Measurements from ENCODE around the gene HPS1. TPM values are rescaled to one million over a fixed set of nuclear protein-coding genes. Genes with fewer than 3 reads are reported as not detected.

The HPS1 gene
- total and polyA plus RNA-seq, 2 experiments from 2014 or later, result 41.2 to 104 TPM

GRCh38 chr10:98417481-98417959 lies 29.2 kb downstream of the HPS1 start:
- H3K9me2 ChIP-seq (replicated peaks; ENCODE audit: insufficient read depth), result no peaks in the 10 kb centered on the region
- no peak overlapping the region for H3K4me2 ChIP-seq
- no peak overlapping the region for H2AFZ ChIP-seq
- no peaks in the 10 kb centered on the region for H3K36me3 ChIP-seq (replicated peaks; ENCODE audit: insufficient read depth, low read depth)
- no peaks in the 10 kb centered on the region for H3K9me3 ChIP-seq (ENCODE audit: low read depth)
- 96% methylated on average over 19 of the region's 19 CpGs for WGBS (ENCODE audit: low lambda C conversion rate, missing lambda C conversion rate)
- DNase-seq (ENCODE audit: low spot score), result no peak
- peaks cover 5% of the 10 kb centered on the region for H3K79me2 ChIP-seq
- no peaks in the 10 kb centered on the region for H4K20me1 ChIP-seq (ENCODE audit: insufficient read depth, poor library complexity, severe bottlenecking)
- no peaks in the 10 kb centered on the region for H3K27me3 ChIP-seq
- peaks cover 17% of the 10 kb centered on the region for H3K4me1 ChIP-seq (ENCODE audit: insufficient read depth)
- no peak overlapping the region for H3K27ac ChIP-seq
- TF ChIP-seq EZH2phosphoT487 (IDR thresholded peaks at IDR 0.05; ENCODE audit: low read depth, severe bottlenecking, unreplicated experiment) (no peak), CTCF (IDR thresholded peaks at IDR 0.05; ENCODE audit: poor library complexity) (no peak), EZH2 (IDR thresholded peaks at IDR 0.05; ENCODE audit: borderline replicate concordance) (no peak)
- no peak overlapping the region for H3K4me3 ChIP-seq

DNA sequence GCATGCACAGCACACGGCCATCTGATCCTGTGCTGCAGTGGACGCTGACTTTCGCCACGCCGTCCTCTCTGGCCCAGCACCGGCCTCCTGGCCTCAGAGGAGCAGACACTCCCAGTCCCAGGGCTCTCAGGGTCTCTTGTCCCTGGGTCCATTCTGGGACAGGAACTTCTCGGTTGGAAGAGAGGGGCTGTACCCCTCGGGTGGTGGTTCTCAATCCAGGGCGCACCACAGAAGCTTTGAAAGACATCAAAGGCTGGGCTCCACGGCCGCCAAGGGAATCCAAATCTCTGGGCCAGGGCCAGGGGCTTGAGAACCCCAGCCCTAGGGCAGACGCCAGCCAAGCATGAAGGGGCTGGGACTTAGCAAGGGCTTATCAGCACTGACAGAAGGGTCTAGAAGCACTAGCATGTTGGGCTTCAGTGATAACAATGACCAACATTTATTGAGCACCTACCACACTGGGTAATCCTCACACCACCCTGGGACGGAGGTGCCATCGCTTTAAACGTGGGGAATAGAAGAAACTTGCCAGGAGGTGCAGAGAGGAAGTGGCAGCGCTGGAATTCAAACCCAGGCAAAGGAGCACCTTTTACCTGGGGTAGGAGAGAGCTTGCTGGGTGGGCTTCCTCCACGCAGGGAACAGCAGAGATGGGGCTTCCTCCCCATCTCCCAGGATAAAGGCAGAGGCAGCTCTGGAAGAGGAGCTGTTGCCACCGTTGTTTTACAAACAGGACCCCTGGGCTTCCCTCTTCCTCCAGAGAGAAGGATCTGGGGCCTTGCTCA lies 29.9 kb downstream of the HPS1 start:
- Histone ChIP-seq H3K9me2 (replicated peaks; ENCODE audit: insufficient read depth) (no peaks in the 10 kb centered on the region), H3K79me2 (peaks cover 5% of the 10 kb centered on the region), H4K20me1 (ENCODE audit: insufficient read depth, poor library complexity, severe bottlenecking) (no peaks in the 10 kb centered on the region), H3K9me3 (ENCODE audit: low read depth) (no peaks in the 10 kb centered on the region), H3K36me3 (replicated peaks; ENCODE audit: insufficient read depth, low read depth) (no peaks in the 10 kb centered on the region), H2AFZ (no peak overlapping the region), H3K4me3 (no peak overlapping the region), H3K27ac (no peak overlapping the region), H3K4me2 (no peak overlapping the region), H3K4me1 (ENCODE audit: insufficient read depth) (peaks cover 17% of the 10 kb centered on the region), H3K27me3 (no peaks in the 10 kb centered on the region)
- 90% methylated on average over 18 of the region's 18 CpGs for WGBS (ENCODE audit: low lambda C conversion rate, missing lambda C conversion rate)
- TF ChIP-seq EZH2 (IDR thresholded peaks at IDR 0.05; ENCODE audit: borderline replicate concordance), result no peak
- no peak for TF ChIP-seq EZH2phosphoT487 (IDR thresholded peaks at IDR 0.05; ENCODE audit: low read depth, severe bottlenecking, unreplicated experiment)
- no peak for TF ChIP-seq CTCF (IDR thresholded peaks at IDR 0.05; ENCODE audit: poor library complexity)
- DNase-seq (ENCODE audit: low spot score), result no peak

DNA sequence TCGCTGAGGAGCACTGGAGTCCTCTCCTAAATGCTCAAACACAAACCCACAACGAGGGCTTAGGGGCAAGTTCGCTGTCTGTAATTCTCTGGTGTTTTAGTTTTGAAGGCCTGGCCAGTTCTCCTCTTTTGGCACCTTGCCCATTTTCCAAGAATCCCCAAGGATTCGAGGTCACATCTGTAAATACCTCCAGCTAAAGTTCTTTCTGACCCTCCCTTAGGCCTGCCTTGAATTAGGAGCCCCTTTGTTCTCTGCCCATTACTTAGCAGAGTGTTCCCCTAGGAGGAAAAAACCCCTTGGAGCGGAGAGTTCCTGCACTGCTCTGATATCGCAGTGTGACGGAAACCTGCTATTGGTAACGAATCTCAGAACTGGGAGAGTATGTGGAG lies 31.0 kb downstream of the HPS1 start:
- peak overlapping the region; percentile 81 for H3K4me2 ChIP-seq
- H3K4me1 ChIP-seq (ENCODE audit: insufficient read depth), result peaks cover 17% of the 10 kb centered on the region
- peak overlapping the region; percentile 82 for H3K27ac ChIP-seq
- H3K79me2 ChIP-seq, result peaks cover 5% of the 10 kb centered on the region
- no peaks in the 10 kb centered on the region for H3K9me3 ChIP-seq (ENCODE audit: low read depth)
- H4K20me1 ChIP-seq (ENCODE audit: insufficient read depth, poor library complexity, severe bottlenecking), result no peaks in the 10 kb centered on the region
- H3K27me3 ChIP-seq, result no peaks in the 10 kb centered on the region
- no peak for DNase-seq (ENCODE audit: low spot score)
- 69% methylated on average over 8 of the region's 8 CpGs for WGBS (ENCODE audit: low lambda C conversion rate, missing lambda C conversion rate)
- no peaks in the 10 kb centered on the region for H3K9me2 ChIP-seq (replicated peaks; ENCODE audit: insufficient read depth)
- TF ChIP-seq CTCF (IDR thresholded peaks at IDR 0.05; ENCODE audit: poor library complexity) (no peak), EZH2phosphoT487 (IDR thresholded peaks at IDR 0.05; ENCODE audit: low read depth, severe bottlenecking, unreplicated experiment) (no peak), EZH2 (IDR thresholded peaks at IDR 0.05; ENCODE audit: borderline replicate concordance) (no peak)
- H3K4me3 ChIP-seq, result no peak overlapping the region
- H3K36me3 ChIP-seq (replicated peaks; ENCODE audit: insufficient read depth, low read depth), result no peaks in the 10 kb centered on the region
- no peak overlapping the region for H2AFZ ChIP-seq

Measured in hepatocyte (in vitro differentiated cells).